GM18508 (cell line): ENCODE measurements around the gene GRID1.
"Not testable (repeated sequence)": the region's sequence is repeated elsewhere in the genome, so short reads cannot be mapped to it uniquely, and the experiment has no call there.

Experiments used
- ATAC-seq: cut with Tn5 transposase; IDR thresholded peaks from one replicate; pipeline ENCODE4 v1.9.1; 2021; ENCODE audit warnings: moderate number of reproducible peaks; ENCODE audit not compliant: insufficient read depth, unreplicated experiment

Gene GRID1

DNA sequence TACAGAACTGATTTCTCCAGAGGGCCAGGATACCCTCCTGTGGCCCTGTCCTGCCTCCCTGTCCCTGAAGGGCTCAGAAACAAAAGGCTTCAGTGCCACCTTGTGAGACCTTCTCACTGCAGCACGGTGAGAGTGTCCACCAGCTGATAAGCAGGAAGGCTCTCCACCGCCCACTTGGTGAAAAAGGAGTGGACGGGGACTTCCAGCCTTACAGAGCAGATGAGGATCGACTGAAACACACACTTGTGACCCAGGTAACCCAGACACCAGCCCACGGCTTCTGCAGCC, 330.1 kb downstream of the GRID1 start:
- no peak for ATAC-seq

DNA sequence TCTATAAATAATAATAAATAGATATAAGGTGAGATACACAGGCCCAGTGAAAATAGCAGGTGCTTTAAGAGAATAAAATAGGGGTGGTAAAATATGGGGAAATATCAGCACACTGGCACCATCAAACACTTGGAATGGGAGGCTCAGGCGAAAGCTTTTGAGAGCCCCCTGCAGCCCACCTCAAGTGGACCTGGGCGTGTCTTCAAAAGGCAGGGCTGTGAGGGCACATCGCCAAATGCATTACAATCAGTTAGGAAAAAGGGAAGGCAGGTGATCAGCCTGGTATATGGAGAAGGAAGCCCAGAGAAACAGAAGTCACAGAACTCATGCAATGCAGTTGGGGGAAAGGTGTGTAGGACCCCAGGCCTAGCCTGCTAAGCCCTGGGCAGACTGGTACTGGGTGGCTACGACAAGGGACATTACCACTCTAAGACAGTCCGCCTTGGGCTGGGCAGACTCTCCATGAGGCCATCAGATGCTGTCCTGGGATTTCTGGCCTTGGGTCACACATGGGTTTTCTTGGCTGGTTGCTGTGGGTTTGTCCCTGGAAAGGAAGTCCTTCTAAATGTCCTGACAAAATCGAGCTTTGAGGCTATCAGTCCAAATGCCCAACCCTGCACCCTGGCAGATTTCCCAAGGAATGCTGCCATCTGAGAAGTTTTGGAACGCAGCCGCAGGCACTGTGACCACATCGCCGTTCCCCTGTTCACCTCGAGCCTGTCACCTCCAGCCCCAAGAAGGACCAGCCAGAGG, 330.6 kb downstream of the GRID1 start:
- ATAC-seq: no peak

DNA sequence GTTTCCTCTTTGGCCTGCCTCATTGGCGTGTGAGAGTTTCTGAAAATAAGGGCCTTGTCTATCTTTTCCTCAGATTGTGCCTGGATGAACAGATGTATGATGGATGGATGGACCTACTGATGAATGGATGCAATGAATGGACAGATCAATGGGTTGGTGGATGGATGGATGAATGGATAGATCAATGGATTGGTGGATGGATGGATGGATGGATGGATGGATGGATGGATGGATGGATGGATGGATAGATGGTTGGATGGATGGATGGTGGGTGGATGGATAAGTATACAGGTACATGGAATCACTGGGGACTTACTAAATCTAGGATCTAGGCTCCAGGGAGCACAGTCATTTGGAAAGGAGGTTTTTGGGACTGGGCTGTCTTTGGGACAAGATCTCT, 331.9 kb downstream of the GRID1 start:
- ATAC-seq: no peak

DNA sequence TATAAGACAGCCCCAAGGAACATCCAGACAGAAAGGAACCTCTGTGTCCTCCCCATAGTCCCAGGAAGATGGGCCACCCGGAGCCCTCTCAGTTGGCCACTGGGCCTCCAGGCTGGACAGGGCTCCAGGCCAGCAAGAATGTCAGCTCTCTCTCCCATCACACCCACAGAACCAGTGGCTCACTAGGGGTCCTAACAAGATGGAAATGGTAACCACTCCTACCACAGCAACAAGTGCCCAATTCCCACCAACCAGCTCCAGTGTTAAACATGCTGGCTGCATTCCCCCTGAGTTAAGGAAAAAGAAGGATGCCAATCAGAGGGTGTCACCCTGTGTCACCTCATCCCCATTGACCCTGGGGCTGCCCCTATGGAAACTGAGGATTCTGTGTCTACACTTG, 333.0 kb downstream of the GRID1 start:
- no peak for ATAC-seq

DNA sequence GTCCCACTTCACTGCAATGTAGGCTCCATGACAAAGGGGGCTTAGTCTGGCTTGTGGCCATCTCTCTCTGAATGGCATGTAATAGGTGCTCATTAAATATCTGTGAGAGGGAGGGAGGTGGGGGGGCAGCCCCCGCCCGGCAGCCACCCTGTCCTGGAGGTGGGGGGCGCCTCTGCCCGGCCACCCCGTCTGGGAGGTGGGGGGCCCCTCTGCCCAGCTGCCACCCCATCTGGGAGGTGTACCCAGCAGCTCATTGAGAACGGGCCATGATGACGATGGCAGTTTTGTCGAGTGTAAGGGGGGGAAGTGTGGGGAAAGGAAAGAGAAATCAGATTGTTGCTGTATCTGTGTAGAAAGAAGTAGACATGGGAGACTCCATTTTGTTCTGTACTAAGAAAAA, 334.5 kb downstream of the GRID1 start:
- not testable (repeated sequence) for ATAC-seq

DNA sequence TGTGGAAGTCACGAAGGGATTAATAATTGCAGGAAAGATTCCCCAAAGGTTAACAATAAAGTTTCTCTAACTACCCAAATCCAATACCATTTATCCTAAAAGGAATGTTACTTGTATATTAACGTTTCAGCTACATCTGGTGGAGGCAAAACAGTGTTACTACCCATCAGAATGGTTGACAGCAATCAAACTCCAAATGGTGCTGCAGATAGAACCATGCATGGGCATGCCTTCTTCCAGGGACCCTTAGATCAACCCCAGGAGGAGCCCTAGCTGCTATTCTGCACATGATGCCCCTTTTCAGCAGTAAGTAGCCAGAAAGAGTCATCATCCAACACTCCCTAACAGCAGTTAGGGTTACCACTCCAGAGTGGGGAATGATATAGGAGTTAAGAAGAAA, 336.3 kb downstream of the GRID1 start:
- ATAC-seq: no peak

DNA sequence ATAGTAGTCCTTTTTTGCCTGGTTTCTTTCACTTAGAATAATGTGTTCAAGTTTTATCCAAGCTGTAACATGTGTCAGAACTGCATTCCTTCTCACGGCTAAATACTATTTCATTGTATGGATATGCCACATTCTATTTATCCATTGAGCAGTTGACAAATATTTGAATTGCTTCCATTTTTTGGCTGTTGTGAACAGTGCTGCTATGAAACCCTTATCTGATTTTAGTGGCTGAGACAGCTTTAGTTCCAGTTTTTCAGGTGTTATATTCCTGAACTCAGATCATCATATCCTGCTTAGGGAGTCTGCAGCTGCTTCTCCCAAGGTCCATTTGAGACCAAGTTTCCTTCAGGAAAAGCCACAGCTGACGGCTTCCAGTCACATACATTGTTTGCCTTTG, 339.2 kb downstream of the GRID1 start:
- ATAC-seq: no peak

DNA sequence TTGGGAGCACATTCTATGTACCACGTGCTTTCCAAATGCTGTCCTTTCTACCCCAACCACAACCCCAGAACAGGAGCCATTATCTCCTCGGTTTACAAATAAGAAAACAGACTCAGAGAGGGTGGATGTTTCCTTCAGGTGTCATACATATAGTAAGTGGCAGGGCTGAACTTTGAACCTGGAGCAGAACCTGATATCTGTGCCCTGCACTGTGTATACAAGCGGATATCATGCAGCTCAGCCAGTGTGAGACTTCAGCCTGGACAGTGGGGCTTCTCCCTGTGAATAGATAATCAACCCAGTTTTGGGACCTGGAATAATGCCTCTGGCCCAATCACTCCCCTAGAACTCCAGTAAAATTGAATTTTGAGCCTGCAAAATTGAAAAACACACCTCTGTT, 341.1 kb downstream of the GRID1 start:
- ATAC-seq: no peak

DNA sequence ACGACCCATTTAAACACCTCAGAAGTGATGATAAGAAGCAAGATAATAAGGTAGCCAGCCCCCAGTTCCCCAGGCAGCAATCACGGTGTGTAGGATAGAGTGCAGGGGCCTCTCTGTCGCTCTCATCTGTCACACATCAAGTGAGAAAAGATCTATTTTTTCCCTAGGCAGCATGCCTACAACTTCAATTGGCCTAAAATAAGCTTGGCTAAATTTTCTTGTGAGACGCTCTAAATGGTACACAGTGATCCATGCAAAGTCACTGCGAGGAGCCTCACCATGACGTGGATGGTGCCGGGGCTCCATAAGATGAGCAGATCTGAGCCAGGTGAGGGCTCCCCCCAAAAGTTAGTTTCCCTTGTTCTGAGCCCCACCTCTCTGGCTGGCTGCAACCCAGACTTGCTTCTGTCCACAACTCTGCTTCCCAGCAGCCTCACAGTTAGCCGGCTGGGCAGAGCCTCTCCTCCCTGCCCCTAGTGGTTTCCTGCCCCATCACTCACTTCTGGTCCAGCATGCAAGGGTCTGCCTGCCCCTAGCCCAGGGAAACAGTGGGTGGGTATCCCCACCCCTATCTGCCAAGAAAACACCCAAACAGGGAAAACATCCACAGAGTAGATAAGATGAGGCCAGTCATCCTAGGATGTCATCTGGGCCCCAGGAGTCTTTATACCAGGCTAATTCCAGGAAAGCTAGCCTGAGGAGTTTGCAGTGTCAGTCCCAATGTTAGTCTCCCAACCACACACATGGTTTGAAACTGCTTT, 342.1 kb downstream of the GRID1 start:
- ATAC-seq: no peak

DNA sequence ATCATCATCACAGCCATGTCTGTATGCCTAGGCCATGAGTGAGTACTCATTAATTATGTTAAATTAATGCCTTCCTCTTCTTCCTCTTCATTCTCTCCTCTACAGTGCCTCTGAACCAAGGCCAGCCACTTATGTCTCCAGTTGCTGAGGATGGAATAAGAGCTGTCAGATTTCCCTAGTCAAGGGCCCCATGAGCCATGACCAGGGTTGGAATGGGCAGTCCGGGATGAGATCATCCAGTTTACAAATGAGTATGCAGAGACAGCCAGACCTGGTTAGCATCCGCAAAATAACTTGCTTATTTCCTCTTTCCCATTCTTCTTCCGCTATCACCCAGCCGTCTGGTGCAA, 342.7 kb downstream of the GRID1 start:
- no peak for ATAC-seq

DNA sequence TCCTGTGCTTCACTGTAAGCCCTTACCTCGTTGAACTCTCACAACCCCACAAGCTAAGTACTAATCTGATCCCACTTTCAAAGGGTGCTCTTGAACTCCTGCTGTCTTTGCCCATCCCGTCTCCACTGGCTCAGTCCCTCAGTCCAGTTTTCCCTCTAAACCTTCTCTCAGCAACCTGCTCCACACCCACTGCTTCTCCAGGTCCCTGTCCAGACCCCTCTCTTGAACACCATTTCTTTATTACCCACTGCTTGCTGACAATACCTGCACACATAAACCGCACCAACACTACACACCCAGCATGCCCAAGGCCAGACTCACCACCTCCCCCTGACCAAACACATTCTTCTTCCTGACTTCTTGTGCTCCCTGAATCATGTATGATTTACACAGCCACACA, 343.3 kb downstream of the GRID1 start:
- ATAC-seq: no peak

DNA sequence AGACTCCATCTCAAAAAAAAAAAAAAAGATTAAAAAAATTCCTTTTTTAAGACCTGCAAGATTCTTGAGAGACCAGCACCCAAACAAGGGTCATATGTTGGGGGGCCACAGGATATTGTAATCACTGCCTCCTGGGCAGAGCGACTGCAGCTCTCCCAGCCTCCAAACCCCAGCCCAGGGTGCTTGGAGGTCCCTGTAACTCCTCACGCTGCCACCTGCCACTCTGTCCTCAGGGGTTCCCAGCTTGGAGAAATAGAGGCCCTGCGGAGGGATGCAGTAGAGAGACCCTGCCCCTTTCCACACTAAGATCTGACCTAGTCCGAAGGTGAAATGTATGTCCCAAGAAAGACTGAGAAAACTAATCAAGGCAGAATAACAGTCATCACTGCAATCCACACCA, 343.7 kb downstream of the GRID1 start:
- ATAC-seq: no peak

DNA sequence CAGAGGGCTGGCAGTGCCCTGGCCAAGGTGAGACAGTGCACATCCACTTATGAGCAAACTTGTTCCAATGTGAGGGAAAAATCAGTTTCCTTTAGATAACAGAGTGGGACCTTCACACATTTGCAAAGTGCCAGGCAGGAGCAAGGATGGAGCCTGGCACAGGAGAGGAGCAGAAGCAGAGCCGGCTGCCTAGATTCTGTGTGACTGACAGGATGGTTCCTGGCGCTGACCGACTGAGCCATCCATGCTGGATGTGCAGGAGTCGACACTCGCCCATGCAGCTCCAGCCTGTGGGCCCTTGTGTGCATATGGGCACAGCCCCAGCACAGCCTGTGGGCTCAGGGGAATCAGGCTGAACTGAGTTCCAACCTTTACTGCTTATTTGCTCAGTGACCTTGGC, 346.5 kb downstream of the GRID1 start:
- ATAC-seq: no peak

DNA sequence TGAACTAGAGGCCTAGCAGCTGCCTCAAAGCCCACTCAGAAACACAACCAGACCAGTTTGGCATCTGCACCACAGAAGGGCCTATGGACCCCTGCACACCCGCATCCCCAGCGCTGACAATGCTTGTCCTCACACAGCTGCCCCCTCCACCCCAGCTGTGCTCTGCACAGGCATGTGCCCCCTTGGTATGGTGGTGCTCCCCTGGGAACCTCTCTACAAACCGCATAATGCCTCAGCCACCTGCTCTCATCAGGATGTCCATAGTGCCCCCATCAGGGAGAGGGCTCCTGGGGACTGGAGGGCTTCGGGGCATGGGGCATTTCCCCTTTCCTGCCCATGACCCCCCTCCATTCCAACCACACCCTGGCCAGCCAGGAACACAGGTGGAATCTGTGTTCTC, 347.5 kb downstream of the GRID1 start:
- ATAC-seq: no peak

DNA sequence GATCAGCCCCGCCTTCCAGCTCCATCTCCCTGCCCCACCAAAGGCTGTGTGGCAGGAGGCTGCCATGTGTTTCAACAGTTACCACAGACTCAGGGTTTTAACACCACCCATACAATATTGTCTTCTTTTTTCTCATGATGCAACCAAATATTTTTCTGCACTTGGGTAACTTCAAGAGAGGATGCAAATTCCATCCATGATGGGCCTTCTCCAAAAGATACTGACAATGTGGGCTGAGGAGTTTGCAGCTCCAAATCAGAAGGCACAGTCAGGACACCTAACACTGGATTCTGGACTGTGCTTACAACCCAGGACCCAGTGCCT, 347.9 kb downstream of the GRID1 start:
- ATAC-seq: no peak

DNA sequence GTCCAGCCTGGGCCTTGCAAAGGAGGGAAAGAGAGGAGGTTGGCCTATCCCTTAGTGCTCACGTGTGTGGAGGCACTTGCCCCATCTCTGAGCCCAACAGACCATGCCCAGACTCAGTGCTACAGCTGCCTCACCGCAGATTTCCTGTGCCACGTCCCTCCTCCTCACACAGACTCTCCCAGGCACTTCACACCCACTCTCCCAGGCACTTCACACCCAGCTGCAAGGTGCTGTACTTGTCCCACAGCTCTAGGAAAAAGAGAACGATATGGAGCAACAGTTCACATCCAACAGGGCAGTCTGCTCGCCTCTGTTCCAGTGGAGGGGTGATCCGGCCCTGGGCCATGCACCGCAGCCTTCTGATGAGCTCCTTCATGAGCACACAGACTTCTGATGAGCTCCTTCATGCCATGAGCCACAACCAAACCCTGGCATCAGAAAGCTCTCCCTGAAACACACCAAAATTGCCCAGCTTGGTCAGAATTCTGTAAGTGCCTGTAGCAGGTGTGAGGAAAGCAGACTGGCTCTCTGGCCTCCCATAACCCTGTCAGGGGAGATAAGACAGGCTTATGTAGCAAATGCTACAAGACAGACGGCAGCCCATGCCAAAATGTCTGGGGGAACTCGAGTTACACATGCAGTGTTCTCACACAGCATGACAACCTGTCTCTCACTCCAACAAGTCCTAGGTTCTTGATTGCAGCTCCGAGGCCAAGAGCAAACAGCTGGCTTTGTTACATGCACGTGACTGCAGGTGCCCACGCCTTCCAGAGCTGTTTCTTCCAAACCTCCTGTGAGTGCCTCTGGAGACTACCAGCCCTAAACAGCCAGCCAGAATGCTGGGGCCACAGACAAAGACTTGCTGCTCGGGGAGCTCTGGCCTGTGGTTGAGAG, 348.5 kb downstream of the GRID1 start:
- ATAC-seq: no peak

DNA sequence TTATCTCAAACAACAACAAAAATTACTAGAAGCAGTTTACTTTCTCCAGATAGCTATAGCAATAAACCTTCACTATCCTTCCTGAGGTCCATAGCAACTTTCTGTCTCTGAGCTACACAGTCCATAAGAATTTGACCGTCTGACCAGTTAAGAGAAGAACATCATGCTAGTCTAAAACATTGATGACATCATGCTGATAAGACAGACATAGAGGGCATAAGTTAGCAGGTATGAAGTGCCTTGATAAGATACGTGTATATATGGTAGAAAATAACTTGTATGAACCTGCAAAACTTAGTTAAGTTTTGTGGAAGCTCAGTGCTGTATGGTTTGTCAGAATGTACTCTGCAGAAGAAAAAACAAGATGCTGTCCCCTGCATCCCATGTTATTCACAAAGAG, 353.0 kb downstream of the GRID1 start:
- ATAC-seq: no peak

DNA sequence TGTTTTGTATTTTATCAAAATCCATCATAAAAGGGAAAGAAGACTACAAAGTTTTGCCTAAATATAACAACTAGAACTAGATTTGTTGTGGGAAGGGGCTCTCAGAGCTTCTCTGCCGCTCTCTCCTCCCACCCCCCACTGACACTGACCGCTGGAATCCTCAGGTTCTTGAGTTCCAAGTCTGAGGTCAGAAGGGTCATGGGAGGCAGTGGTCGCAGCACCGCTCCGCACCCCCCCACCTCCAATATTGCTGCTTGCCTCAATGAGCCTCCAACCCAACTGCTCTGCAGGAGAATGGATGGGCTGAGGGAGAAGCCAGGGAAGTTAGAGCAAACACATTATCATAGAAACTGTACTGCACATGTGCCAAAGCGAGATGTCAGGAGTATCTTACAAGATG, 359.4 kb downstream of the GRID1 start:
- ATAC-seq: no peak

DNA sequence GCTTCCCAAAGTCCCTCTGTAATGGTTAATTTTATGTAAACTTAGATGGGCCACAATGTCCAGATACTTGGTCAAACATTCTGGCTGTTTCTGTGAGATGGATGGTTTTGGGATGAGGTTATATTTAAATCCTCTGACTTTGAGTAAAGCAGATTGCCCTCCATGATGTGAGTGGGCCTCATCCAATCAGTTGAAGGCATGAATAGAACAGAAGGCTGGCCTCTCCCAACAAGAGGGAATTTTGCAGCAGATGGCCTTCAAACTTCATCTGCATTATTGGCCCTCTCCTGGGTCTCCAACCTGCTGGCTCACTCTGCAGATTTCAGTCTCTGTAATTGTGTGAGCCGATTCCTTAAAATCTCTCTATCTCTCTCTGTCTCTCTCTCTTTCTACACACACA, 362.3 kb downstream of the GRID1 start:
- ATAC-seq: no peak

DNA sequence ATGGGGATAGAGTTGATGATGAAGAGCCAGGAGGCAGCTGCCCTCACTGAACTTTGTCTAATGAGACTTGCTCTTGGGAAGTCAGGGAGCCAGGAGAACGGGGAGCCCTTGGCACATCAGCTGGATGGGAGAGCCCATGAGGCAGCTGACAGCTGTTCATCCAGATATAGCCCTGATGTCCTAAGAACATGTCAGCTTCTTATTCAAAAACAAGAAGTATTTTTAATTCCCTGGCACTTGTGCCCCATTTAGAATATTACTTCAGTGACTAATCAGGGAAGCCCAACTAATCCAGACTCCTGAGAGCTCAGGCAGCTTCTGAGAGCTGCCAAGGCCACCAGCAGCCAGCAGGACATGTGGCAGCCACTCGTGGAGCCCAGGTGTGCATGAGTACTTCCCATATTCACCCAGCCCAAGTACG, 363.4 kb downstream of the GRID1 start:
- no peak for ATAC-seq

DNA sequence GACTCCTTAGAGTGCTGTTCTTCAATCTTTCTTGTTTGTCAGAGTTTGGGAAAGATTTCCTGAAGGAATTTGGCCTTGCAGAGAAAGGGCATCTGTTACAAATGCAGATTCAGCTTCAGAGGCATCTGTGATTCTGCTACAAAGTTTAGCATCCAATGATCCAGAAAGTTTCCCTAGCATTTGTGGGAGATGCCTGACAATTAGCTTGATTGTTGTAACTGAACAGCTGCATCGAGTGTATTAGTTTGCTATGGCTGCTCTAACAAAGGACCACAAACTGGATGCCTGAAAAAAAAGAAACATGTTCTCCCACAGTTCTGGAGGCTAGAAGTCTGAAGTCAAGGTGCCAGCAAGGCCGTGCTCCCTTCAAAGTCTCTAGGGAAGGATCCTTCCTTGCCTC, 365.1 kb downstream of the GRID1 start:
- no peak for ATAC-seq

DNA sequence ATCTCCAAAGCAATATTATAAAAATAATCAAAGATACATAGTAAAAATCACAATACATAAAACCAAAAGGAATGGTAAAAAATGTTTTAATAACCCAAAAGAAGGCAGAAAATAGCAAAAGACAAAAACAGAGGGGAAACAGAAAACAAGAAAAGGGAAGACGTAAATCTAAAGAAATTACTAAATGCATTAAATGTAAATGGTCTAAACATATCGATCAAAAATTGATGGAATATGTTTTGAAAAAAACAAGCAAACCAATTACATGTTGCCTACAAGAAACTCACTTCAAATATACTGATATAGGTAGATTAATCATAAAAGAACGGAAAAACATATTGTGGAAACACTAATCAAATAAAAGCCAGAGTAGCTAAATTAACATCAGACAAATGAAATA, 369.1 kb downstream of the GRID1 start:
- no peak for ATAC-seq
